ENCODE data around the gene CTDNEP1.

CTDNEP1 gene

DNA sequence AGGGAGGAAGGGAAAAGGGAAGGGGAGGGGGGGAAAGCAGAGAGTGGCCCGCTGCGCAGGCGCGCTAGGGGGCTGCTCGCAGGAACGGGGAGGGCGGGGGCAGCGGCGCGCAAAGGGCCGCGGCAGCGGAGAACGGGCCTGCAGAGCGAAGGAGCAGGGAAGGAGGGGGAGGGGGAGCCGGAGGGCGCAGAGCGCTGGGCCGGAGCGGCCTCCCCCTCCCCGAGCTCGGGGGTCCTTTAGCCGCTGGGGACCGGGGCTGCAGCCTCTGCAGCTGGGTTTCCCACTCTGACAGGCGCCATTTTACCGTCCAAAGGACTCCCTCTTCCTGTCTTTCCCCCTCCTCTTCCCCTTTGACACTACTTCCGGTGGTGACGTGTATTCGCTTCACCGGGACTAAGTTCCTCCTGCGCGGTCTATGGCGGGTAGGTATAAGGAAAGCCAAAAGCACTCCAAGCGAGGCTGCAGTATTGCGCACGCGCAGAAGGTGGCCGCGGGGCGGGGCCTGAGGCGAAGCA, at the start of gene CTDNEP1:
TSS of gene CTDNEP1 (minus strand) at position 74 of the 515 bp plus-strand sequence. CDS start 438 bp downstream, outside the sequence.
- peak within 1 kb of the TSS; percentile 79 to 84 for H3K4me3 ChIP-seq (ENCODE audit: low read depth in 1 of 2, low read length in 2 of 2)
- peak within 1 kb of the TSS; percentile 97 for H3K27ac ChIP-seq (ENCODE audit: low read length)

DNA sequence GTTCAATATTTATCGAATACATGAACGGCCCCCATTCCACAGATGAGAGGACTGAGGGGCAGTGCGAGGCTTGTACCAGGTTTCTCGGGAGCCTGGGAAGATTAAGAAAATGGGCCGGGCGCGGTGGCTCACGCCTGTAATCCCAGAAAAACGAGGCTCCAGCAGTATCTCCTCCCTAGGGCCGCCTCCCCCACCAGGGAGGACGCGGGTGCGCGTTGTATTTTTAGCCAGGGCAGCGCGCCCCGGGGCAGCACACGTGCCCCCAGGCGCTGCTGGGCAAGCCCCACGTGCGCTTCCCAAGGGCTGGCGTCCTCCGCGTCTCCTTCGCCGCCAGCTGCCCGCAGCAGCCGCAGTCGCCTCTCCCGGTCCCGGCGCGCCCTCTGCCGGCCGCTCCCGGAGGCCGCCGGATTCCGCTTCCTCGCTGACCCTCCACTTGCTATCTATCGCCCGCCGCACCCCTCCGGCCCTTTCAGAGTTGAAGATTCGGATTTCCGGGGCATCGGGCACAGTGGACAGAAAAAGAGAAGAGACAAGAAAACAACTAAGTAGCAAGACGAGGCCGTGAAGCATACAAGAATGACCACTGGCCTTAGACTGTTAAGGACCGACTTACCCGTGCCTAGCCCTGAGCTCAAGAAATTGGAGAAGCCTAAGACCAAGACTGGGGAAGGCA, 44.8 kb upstream of the CTDNEP1 start:
- Histone ChIP-seq H3K27ac (ENCODE audit: low read length) (no peak overlapping the region), H3K36me3 (ENCODE audit: control insufficient read depth in 1 of 2, insufficient read depth in 2 of 2, low read length in 2 of 2) (no peaks in the 10 kb centered on the region), H3K9me3 (ENCODE audit: control insufficient read depth in 1 of 2, low read length in 2 of 2) (no peaks in the 10 kb centered on the region), H3K4me1 (ENCODE audit: control insufficient read depth in 1 of 2, insufficient read depth in 2 of 2, low read length in 2 of 2) (peaks cover 4 to 49% of the 10 kb centered on the region in 2 donors), H3K27me3 (ENCODE audit: low read depth, low read length) (peaks cover 6% of the 10 kb centered on the region), H3K4me3 (ENCODE audit: low read depth in 1 of 2, low read length in 2 of 2) (peak overlapping the region in 1 of 2 donors; percentile 19)

More for the DNA sequence above, at the start of gene CTDNEP1:
- peaks cover 19 to 32% of the 10 kb centered on the region in 2 donors for H3K36me3 ChIP-seq (ENCODE audit: control insufficient read depth in 1 of 2, insufficient read depth in 2 of 2, low read length in 2 of 2)
- no peaks in the 10 kb centered on the region for H3K9me3 ChIP-seq (ENCODE audit: control insufficient read depth in 1 of 2, low read length in 2 of 2)
- H3K27me3 ChIP-seq (ENCODE audit: low read depth, low read length) = no peaks in the 10 kb centered on the region
- H3K4me1 ChIP-seq (ENCODE audit: control insufficient read depth in 1 of 2, insufficient read depth in 2 of 2, low read length in 2 of 2) = peaks cover 20 to 37% of the 10 kb centered on the region in 2 donors

DNA sequence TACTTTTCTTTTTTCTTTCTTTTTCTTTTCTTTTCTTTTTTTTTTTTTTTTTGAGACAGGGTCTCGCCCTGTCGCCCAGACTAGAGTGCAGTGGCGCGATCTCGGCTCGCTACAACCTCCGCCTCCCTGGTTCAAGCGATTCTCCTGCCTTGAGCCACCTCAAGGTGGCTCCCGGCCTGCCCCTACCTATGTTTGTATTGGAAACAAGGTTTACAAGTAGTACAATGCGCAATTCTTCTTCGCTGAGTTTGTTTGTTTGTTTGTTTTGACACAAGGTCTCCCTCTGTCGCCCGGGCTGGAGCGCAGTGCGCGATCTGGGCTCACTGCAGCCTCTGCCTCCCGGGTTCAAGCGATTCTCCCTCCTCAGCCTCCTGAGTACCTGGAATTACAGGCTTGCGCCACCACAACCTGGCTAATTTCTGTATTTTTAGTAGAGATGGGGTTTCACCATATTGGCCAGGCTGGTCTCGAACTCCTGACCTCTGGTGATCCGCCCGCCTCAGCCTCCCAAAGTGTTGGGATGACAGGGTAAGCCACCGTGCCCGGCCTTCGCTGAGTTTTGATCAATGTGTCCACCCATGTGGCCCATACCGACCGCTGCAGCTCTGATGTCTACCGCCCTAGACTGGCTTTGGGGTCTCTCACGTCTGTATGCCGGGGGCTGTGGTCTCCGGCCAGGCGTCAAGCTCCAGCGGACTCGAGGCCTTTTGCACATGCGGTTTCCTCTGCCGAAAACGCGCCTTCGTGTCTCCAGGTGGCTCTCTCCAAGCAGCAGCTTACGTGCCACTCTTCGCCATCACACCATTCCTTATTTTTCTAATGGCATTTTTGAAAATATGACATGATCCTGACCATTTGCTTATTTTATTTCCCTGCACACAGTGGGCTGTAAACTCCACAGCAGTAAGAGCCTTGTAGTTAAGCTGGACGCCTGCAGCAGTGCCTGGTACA, 44.0 kb upstream of the CTDNEP1 start:
- no peak overlapping the region for H3K27ac ChIP-seq (ENCODE audit: low read length)
- peaks cover 6% of the 10 kb centered on the region for H3K27me3 ChIP-seq (ENCODE audit: low read depth, low read length)
- H3K4me3 ChIP-seq (ENCODE audit: low read depth in 1 of 2, low read length in 2 of 2) = peak overlapping the region in 1 of 2 donors; percentile 49
- peaks cover 4 to 49% of the 10 kb centered on the region in 2 donors for H3K4me1 ChIP-seq (ENCODE audit: control insufficient read depth in 1 of 2, insufficient read depth in 2 of 2, low read length in 2 of 2)
- no peaks in the 10 kb centered on the region for H3K36me3 ChIP-seq (ENCODE audit: control insufficient read depth in 1 of 2, insufficient read depth in 2 of 2, low read length in 2 of 2)
- H3K9me3 ChIP-seq (ENCODE audit: control insufficient read depth in 1 of 2, low read length in 2 of 2) = no peaks in the 10 kb centered on the region

DNA sequence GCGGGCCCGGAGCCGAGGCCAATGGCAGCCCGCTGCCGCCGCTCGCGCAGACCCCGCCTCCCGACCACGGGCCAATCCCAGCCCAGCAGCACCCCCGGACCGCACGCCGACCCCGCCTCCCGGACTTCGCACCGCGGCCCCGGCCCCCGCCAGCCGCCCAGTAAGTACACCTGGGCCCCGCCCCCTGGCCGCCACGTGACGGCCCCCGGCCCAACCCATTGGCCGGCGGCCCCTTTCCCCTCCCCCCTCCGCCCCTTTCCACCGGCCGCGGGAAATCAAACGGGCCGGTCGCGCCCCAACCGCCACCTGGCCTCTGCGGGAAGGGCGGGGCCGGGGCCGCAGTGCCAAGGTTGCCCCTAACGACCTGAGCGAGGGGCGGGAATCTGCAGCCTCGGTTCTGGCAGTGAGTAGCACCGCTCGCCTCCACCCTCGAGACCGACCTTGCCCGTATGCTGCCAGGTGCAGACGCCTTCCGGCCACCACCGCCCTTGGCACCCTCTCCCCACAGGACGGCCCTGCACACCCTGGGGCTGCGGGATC, 43.1 kb upstream of the CTDNEP1 start, which contains the start of gene YBX2:
TSS of gene YBX2 (minus strand) at position 26 of the 540 bp plus-strand sequence. CDS start 139 bp downstream, outside the sequence.
- H3K4me3 ChIP-seq (ENCODE audit: low read depth in 1 of 2, low read length in 2 of 2) = peak within 1 kb of the TSS in 1 of 2 donors; percentile 49
- no peak within 1 kb of the TSS for H3K27ac ChIP-seq (ENCODE audit: low read length)
- no peaks in the 10 kb centered on the region for H3K36me3 ChIP-seq (ENCODE audit: control insufficient read depth in 1 of 2, insufficient read depth in 2 of 2, low read length in 2 of 2)
- peaks cover 6% of the 10 kb centered on the region for H3K27me3 ChIP-seq (ENCODE audit: low read depth, low read length)
- H3K4me1 ChIP-seq (ENCODE audit: control insufficient read depth in 1 of 2, insufficient read depth in 2 of 2, low read length in 2 of 2) = peaks cover 4 to 49% of the 10 kb centered on the region in 2 donors
- no peaks in the 10 kb centered on the region for H3K9me3 ChIP-seq (ENCODE audit: control insufficient read depth in 1 of 2, low read length in 2 of 2)

DNA sequence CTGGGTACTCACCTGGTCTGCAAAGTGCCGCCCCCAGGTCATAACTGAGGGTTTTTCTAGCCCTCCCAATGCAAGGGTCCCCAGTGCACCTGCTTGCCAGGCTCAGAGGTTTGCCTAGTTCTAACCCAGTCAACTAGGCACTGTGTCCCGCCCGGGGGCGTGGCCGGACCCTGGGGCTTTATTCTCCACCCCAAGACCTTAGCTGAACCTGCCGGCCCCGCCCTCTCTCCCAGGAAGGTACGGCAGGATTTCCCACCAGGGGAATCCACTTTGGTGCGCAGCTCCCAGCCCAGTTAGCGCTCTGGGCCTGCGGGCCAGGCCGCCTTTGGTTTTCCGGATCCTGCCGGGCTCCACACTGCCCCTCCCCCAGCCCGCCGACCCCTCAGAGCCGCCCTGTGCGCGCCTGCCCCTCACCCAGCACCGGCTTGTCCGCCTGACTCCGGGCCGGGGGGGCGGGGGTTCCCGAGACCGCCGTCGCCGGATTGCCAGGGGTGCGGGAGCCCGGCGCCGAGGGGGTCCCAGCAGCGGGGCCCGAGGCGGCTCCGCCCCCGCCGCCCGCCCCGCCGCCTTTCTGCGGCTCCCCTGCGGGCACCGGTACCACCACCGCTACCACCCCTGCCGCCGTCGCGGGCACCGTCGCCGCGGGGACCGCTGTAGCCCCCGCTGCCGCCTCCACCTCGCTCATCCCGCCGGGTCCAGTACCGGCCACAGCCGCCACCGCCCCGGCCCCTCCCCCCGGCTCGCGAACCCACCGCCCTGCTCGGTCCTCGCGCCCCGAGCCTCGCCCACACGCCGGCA, 42.5 kb upstream of the CTDNEP1 start:
- H3K27ac ChIP-seq (ENCODE audit: low read length) = no peak overlapping the region
- no peaks in the 10 kb centered on the region for H3K9me3 ChIP-seq (ENCODE audit: control insufficient read depth in 1 of 2, low read length in 2 of 2)
- peak overlapping the region in 1 of 2 donors; percentile 49 for H3K4me3 ChIP-seq (ENCODE audit: low read depth in 1 of 2, low read length in 2 of 2)
- H3K36me3 ChIP-seq (ENCODE audit: control insufficient read depth in 1 of 2, insufficient read depth in 2 of 2, low read length in 2 of 2) = no peaks in the 10 kb centered on the region
- H3K27me3 ChIP-seq (ENCODE audit: low read depth, low read length) = peaks cover 6% of the 10 kb centered on the region
- peaks cover 4 to 49% of the 10 kb centered on the region in 2 donors for H3K4me1 ChIP-seq (ENCODE audit: control insufficient read depth in 1 of 2, insufficient read depth in 2 of 2, low read length in 2 of 2)

DNA sequence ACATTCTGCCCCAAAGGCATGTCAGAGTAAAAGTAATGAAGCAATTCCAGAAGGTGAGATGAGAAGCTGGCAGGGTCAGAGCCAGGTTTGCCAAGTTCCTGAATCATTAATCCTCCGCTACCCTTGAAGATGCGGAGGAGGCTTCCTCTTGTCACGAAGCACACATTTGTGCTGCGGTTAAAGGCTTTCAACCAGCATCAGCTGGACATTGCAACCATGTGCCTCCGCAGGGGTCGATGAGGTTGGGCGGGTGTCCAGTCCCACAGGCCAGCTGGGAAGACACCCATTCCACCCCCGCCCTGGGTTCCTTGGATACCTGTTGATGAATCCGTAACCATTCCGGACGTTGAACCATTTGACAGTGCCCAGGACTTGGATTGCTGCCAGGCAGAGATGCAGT, 41.6 kb upstream of the CTDNEP1 start:
- peaks cover 4 to 49% of the 10 kb centered on the region in 2 donors for H3K4me1 ChIP-seq (ENCODE audit: control insufficient read depth in 1 of 2, insufficient read depth in 2 of 2, low read length in 2 of 2)
- no peak overlapping the region for H3K4me3 ChIP-seq (ENCODE audit: low read depth in 1 of 2, low read length in 2 of 2)
- no peak overlapping the region for H3K27ac ChIP-seq (ENCODE audit: low read length)
- no peaks in the 10 kb centered on the region for H3K9me3 ChIP-seq (ENCODE audit: control insufficient read depth in 1 of 2, low read length in 2 of 2)
- peaks cover 6% of the 10 kb centered on the region for H3K27me3 ChIP-seq (ENCODE audit: low read depth, low read length)
- H3K36me3 ChIP-seq (ENCODE audit: control insufficient read depth in 1 of 2, insufficient read depth in 2 of 2, low read length in 2 of 2) = no peaks in the 10 kb centered on the region

DNA sequence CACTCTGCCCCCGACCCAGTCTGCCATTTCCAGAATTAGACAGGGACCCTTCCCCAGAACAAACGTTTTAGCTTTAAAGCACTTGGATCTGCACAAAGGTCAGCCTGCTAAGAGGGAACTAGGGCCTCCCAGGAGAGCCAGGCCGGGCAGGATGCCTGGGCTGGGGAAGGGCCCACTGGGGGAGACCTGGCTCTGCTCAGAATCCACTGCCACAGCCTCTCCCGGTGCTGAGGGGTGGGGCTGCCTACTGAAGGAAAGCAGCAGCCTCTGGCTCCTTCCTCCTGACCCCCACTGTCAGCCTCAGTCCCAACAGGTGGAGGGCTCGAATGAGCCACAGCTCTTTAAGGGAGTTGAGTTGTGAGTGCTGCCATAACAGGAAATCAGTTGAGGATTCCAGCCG, 41.2 kb upstream of the CTDNEP1 start:
- Histone ChIP-seq H3K27me3 (ENCODE audit: low read depth, low read length) (peaks cover 6% of the 10 kb centered on the region), H3K27ac (ENCODE audit: low read length) (no peak overlapping the region), H3K36me3 (ENCODE audit: control insufficient read depth in 1 of 2, insufficient read depth in 2 of 2, low read length in 2 of 2) (no peaks in the 10 kb centered on the region), H3K9me3 (ENCODE audit: control insufficient read depth in 1 of 2, low read length in 2 of 2) (no peaks in the 10 kb centered on the region), H3K4me1 (ENCODE audit: control insufficient read depth in 1 of 2, insufficient read depth in 2 of 2, low read length in 2 of 2) (peaks cover 4 to 49% of the 10 kb centered on the region in 2 donors), H3K4me3 (ENCODE audit: low read depth in 1 of 2, low read length in 2 of 2) (no peak overlapping the region)

DNA sequence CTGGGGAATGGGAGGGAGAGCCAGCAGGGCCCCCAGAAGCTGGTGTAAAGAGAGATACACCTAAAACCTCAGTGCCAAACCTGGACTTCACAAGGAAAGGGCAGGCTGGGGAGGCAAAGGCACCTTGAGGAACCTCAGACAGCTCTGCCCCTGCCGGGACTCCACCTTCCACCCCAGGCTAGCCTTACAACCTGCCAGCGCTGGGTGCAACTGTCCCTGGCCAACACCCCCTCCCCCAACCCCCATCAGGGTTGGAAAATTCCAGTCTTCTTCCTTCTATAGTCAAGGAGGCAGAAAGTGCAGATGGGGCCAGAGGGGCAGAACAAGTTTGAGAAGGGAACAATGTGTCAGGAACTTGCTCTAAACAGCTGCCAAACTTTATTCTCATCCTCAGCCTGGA, 40.7 kb upstream of the CTDNEP1 start:
- peaks cover 6% of the 10 kb centered on the region for H3K27me3 ChIP-seq (ENCODE audit: low read depth, low read length)
- H3K36me3 ChIP-seq (ENCODE audit: control insufficient read depth in 1 of 2, insufficient read depth in 2 of 2, low read length in 2 of 2) = peaks cover 0 to 3% of the 10 kb centered on the region in 2 donors
- no peaks in the 10 kb centered on the region for H3K9me3 ChIP-seq (ENCODE audit: control insufficient read depth in 1 of 2, low read length in 2 of 2)
- no peak overlapping the region for H3K4me3 ChIP-seq (ENCODE audit: low read depth in 1 of 2, low read length in 2 of 2)
- peaks cover 4 to 49% of the 10 kb centered on the region in 2 donors for H3K4me1 ChIP-seq (ENCODE audit: control insufficient read depth in 1 of 2, insufficient read depth in 2 of 2, low read length in 2 of 2)
- no peak overlapping the region for H3K27ac ChIP-seq (ENCODE audit: low read length)

DNA sequence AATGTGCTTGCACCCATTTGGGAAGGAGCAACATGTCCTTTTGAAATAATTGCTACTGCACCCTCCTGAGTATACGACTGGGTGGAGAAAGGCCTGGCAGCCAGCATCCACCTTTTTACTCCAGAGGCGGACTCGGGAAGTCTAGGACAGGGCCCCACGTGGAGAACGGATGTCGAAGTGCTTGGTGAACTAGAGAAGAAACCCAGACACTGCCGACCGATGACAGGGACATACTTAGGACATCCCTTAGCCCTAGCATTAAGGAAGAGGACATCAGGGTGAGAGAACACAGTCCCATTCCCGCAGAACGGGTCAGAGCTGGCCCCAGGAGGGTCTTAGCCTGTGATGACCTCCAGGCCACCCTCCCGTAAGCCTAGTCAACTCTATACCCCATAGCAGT, 39.2 kb upstream of the CTDNEP1 start:
- Histone ChIP-seq H3K4me1 (ENCODE audit: control insufficient read depth in 1 of 2, insufficient read depth in 2 of 2, low read length in 2 of 2) (peaks cover 4 to 38% of the 10 kb centered on the region in 2 donors), H3K27me3 (ENCODE audit: low read depth, low read length) (peaks cover 6% of the 10 kb centered on the region)

DNA sequence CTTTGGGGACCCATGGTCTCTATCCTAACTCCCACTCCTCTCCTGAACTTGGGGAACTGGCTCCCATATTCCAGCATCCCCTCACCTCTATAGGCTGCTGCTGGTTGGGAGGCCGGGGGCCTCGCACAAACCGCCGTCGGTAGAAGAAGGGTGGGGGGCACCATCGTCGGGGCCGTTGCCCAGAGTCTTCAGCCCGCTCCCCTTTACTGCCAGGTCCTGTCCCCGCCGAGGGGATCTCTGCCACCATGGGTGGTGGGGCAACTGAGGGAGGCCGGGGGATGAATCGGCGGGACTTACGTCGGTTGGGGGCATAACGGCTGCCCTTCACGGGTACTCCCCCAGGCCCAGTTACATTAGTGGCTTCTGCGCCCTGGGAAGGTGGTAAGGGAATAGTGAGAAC, 38.6 kb upstream of the CTDNEP1 start:
- Histone ChIP-seq H3K9me3 (ENCODE audit: control insufficient read depth in 1 of 2, low read length in 2 of 2) (no peaks in the 10 kb centered on the region), H3K4me1 (ENCODE audit: control insufficient read depth in 1 of 2, insufficient read depth in 2 of 2, low read length in 2 of 2) (peaks cover 4 to 36% of the 10 kb centered on the region in 2 donors), H3K27me3 (ENCODE audit: low read depth, low read length) (peaks cover 6% of the 10 kb centered on the region), H3K27ac (ENCODE audit: low read length) (no peak overlapping the region), H3K4me3 (ENCODE audit: low read depth in 1 of 2, low read length in 2 of 2) (no peak overlapping the region), H3K36me3 (ENCODE audit: control insufficient read depth in 1 of 2, insufficient read depth in 2 of 2, low read length in 2 of 2) (peaks cover 0 to 14% of the 10 kb centered on the region in 2 donors)

More for the DNA sequence above, 39.2 kb upstream of the CTDNEP1 start:
- Histone ChIP-seq H3K27ac (ENCODE audit: low read length) (no peak overlapping the region), H3K36me3 (ENCODE audit: control insufficient read depth in 1 of 2, insufficient read depth in 2 of 2, low read length in 2 of 2) (peaks cover 0 to 10% of the 10 kb centered on the region in 2 donors), H3K4me3 (ENCODE audit: low read depth in 1 of 2, low read length in 2 of 2) (no peak overlapping the region), H3K9me3 (ENCODE audit: control insufficient read depth in 1 of 2, low read length in 2 of 2) (no peaks in the 10 kb centered on the region)

All from muscle layer of duodenum (tissue), 2 donors.